GM19452 (cell line): ENCODE measurements around the gene PTER.

Source experiments
- ATAC-seq: cut with Tn5 transposase; IDR thresholded peaks from one replicate; pipeline ENCODE4 v1.9.1; 2021; ENCODE audit not compliant: unreplicated experiment

PTER gene

DNA sequence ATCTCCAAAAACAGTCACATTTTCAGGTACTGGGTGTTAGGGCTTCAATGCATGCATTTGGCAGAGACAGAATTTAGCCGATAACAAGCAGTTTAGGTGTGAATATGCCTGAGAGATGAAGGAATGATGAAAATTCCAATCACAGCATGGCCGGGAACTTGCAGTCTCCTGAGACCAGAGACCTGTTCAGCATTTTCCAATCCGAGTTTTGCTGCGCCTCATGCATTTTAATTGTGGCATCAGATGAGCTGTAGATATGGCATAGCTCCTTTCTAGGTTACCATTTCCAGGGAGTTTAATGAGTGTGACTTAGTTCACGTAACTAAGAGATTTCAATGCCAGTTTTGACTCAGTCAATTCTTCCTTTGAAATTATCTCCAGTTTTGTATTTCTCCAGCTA, 99.3 kb downstream of the PTER start:
- ATAC-seq = no peak

DNA sequence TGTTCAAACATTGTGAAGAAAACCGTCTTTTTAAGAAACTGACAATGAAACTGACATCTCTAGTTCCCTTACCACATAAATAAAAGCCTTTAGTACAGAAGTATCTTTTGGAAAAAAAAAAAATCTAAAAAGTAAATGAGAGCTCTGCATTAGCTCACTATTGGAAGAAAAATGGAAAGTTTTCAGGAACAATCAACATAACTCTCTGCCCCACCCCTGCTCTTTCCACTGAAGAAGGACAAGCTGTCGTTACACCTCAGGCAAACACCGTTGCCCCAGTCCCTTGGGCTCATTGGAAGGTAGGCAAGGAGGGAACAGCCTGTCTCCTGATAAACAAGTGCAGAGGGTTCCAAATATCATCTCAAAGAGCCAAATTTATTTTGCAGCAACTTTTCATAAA, 107.3 kb downstream of the PTER start:
- no peak for ATAC-seq

DNA sequence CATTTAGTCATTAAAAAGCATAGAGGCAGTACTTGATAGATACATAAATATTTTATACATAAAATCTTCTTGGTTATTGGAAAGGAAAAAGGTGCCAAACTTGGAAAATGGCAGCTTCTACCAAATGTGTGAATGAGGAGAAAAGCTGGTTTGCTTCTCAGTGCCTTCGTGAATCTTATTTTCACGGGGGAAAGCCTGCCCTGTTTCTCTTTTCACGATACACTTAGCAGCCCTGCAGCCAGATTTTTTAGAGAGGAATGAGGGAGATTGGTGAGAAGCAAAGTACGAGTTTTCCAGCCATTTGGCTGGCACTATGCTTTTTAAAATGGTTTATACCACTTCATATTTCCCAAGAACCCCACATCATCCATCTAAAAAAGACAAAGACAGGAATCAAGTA, 107.8 kb downstream of the PTER start:
- ATAC-seq = no peak

DNA sequence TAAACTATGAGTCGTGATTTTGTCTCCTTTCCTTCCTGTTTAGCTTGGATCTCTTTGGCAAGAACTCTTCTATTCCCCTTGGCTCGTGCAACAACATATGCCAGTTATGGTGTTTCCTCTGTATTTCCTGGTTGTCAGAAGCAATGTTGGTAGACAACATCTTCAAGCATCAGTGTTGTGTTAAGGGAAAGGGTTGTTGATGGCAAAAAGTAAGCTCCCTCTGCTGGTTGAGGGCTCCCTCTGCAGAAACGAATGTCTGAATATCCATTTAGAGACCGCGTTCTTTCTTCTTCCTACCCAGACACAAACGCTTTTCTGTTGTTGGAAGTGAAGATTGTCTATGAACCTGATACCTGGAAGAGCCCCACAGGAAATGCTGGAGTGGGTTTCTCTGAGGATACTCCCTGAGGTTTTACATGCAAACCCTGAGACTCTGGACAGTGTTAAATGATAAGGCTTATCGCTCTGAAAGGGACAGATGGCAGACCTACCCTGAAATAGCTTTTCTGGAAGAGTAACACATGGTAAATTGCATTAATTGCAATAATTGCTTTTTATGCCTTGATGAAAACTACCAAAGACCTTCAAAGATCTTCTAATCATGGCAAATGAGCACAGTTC, 108.4 kb downstream of the PTER start:
- ATAC-seq = no peak

DNA sequence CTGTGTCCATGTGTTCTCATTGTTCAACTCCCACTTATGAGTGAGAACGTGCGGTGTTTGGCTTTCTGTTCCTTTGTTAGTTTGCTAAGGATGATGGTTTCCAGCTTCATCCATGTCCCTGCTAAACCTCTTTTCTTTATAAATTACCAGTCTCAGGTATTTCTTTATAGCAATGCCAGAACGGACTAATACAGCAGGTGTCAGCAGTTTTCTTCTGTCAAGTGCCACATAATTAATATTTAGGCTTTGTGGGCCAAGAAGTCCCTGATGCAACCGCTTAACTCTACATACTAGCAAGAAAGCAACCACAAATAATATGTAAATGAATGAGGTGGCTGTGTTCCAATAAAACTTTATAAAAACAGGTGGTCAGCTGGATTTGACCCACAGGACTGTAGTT, 111.2 kb downstream of the PTER start:
- no peak for ATAC-seq

DNA sequence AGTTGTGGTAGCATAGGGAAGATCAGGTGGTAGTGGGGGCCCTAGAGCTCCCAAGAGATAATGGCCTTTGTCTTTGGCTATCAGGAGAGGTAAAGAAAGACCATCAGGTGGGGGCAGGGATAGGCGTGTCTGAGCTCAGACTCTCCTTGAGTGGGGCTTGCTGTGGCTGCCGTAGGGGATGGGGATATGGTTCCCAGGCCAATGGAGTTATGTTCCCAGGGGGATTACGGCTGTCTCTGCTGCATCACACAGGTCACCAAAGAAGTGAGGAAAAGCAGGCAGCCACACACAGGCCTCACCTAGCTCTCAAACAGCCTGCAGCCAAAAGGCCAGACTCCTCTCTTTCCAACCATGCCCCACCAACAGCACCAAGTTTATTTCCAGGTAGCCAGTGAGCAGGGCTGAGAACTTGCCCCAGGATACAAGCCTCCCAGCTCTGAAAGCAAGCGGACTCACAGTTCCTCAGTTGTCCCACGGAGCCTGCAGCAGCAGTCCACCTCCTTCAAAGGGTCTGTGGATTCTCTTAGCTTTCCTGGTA, 122.5 kb downstream of the PTER start:
- no peak for ATAC-seq

DNA sequence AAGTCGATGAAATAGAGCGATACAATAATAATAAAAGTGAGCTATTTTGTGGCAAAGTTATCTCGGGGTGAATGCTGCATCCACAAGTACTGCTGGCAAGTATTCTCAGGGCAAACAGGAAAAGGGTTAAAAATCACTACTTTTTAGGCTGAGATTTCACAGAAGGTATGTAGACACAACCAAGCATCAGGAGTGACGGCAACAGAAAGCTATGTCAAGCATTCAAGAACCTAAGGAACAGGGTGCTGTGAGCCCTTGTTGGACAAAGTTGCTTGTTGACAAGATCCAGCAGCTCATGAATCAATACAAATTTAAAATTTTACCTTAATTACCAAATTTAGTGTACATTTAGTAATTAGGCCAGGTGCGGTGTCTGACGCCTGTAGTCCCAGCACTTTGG, 126.1 kb downstream of the PTER start:
- no peak for ATAC-seq
